H1 (cell line): ENCODE data around the gene XKR7. TPM values are rescaled to one million over a fixed set of nuclear protein-coding genes. Genes with fewer than 3 reads are reported as not detected.

Experiments used
- CTCF ChIA-PET: fragments of 300-600 bp; sonication (Branson Sonifier 250); formaldehyde crosslinking; loops from one replicate; lab custom pipeline; 2021; ENCODE audit not compliant: partially characterized antibody; lab: Charles Lee
- POLR2A ChIA-PET: fragments of 300-600 bp; sonication (Branson Sonifier 250); formaldehyde crosslinking; loops from one replicate; lab custom pipeline; 2021; ENCODE audit warnings: inconsistent platforms; ENCODE audit not compliant: partially characterized antibody; lab: Charles Lee
- DNase-seq, 2 experiments: peaks; one replicate each; pipeline versions ENCODE4 v3.0.0 to v3.0.0-alpha.2; 2010 to 2022; ENCODE audit warnings: low spot score in 2 of 2, low read depth in 1 of 2, mixed read lengths in 1 of 2
- FAIRE-seq: peaks from 2 replicates; lab custom pipeline; 2011; peaks lifted over from hg19 to GRCh38; lab: Jason Lieb, UNC
- H2AFZ ChIP-seq: 2 replicates; pipeline ENCODE4 v1.8.1; 2012; ENCODE audit warnings: low read length, inconsistent platforms
- H2AK5ac ChIP-seq: 2 replicates; pipeline ENCODE4 v1.6.1; 2013; ENCODE audit warnings: low read depth, low read length
- H2BK120ac ChIP-seq: replicated peaks from 2 replicates; pipeline ENCODE3; 2013; ENCODE audit warnings: low read depth, low read length, inconsistent platforms
- H2BK12ac ChIP-seq: 2 replicates; pipeline ENCODE4 v1.6.1; 2013; ENCODE audit warnings: low read depth, low read length
- H2BK15ac ChIP-seq: 2 replicates; pipeline ENCODE4 v1.6.1; 2013; ENCODE audit warnings: low read length
- H2BK20ac ChIP-seq: 2 replicates; pipeline ENCODE4 v1.6.1; 2013; ENCODE audit warnings: low read length
- H2BK5ac ChIP-seq: 2 replicates; pipeline ENCODE4 v1.6.1; 2013; ENCODE audit warnings: low read depth, low read length
- H3K14ac ChIP-seq: 2 replicates; pipeline ENCODE4 v1.6.1; 2013; ENCODE audit warnings: inconsistent platforms; ENCODE audit not compliant: insufficient read length
- H3K18ac ChIP-seq: 2 replicates; pipeline ENCODE4 v1.6.1; 2013; ENCODE audit warnings: low read length; ENCODE audit errors: extremely low read depth
- H3K23ac ChIP-seq: 2 replicates; pipeline ENCODE4 v1.6.1; 2013; ENCODE audit warnings: inconsistent platforms; ENCODE audit not compliant: insufficient read length
- H3K23me2 ChIP-seq: 2 replicates; pipeline ENCODE4 v1.6.1; 2013; ENCODE audit warnings: low read depth, low read length
- H3K27ac ChIP-seq: 2 replicates; pipeline ENCODE4 v1.6.1; 2011; ENCODE audit warnings: low read depth, low read length, inconsistent platforms
- H3K27me3 ChIP-seq, 4 experiments: replicated peaks in 1 of 4; 1 replicate in 1 of 4; 2 replicates in 3 of 4; pipeline versions ENCODE4 v1.6.1 to v1.8.1; 2011 to 2013; ENCODE audit warnings: low read length in 3 of 4, mild to moderate bottlenecking in 3 of 4, inconsistent platforms in 2 of 4, mixed read lengths in 2 of 4, moderate library complexity in 1 of 4; ENCODE audit not compliant: control insufficient read depth in 3 of 4, insufficient read depth in 3 of 4; ENCODE audit errors: extremely low read depth in 1 of 4
- H3K36me3 ChIP-seq, 4 experiments: 2 replicates each; pipeline versions ENCODE4 v1.6.1 to v1.8.1; 2011 to 2013; ENCODE audit warnings: mild to moderate bottlenecking in 4 of 4, low read length in 3 of 4, moderate library complexity in 2 of 4, control low read depth in 1 of 4, inconsistent platforms in 1 of 4; ENCODE audit not compliant: insufficient read depth in 4 of 4, control insufficient read depth in 2 of 4
- H3K4ac ChIP-seq: replicated peaks from 2 replicates; pipeline ENCODE3; 2013; ENCODE audit warnings: low read length, low read depth, mixed read lengths, inconsistent platforms; ENCODE audit not compliant: insufficient read length
- H3K4me1 ChIP-seq, 4 experiments: replicated peaks in 1 of 4; 1 replicate in 1 of 4; 2 replicates in 3 of 4; pipeline versions ENCODE4 v1.6.1 to v1.8.1; 2011 to 2013; ENCODE audit warnings: low read length in 3 of 4, inconsistent platforms in 2 of 4, mixed read lengths in 1 of 4; ENCODE audit not compliant: insufficient read depth in 4 of 4, control insufficient read depth in 3 of 4
- H3K4me2 ChIP-seq, 2 experiments: 2 replicates each; pipeline versions ENCODE4 v1.6.1 to v1.8.1; 2011 to 2013; ENCODE audit warnings: low read depth in 2 of 2, low read length in 2 of 2, control low read depth in 1 of 2, inconsistent platforms in 1 of 2, mild to moderate bottlenecking in 1 of 2; ENCODE audit not compliant: insufficient read depth in 1 of 2
- H3K4me3 ChIP-seq, 4 experiments: fragments of 200-600, 300-600 bp in 1 of 4; sonication (generic), shearing (Covaris generic), sonication (Bioruptor Twin) in 1 of 4; 2 replicates each; pipeline versions ENCODE4 v1.5.1 to v1.8.1; 2011 to 2016; ENCODE audit warnings: low read length in 4 of 4, low read depth in 3 of 4, control low read depth in 2 of 4, inconsistent platforms in 2 of 4, mild to moderate bottlenecking in 2 of 4, mixed read lengths in 1 of 4, moderate library complexity in 1 of 4; ENCODE audit not compliant: insufficient read depth in 2 of 4; ENCODE audit errors: extremely low read depth in 1 of 4
- H3K56ac ChIP-seq: replicated peaks from 2 replicates; pipeline ENCODE3; 2013; ENCODE audit warnings: low read depth, mild to moderate bottlenecking, mixed read lengths, low read length, inconsistent platforms; ENCODE audit not compliant: insufficient read length
- H3K79me1 ChIP-seq: 2 replicates; pipeline ENCODE4 v1.6.1; 2013; ENCODE audit warnings: low read depth, low read length, control low read depth
- H3K79me2 ChIP-seq, 2 experiments: 2 replicates each; pipeline versions ENCODE4 v1.6.1 to v1.8.1; 2012 to 2013; ENCODE audit warnings: low read length in 2 of 2, mild to moderate bottlenecking in 2 of 2, inconsistent platforms in 1 of 2; ENCODE audit not compliant: insufficient read depth in 2 of 2, control insufficient read depth in 1 of 2
- H3K9ac ChIP-seq, 4 experiments: replicated peaks in 1 of 4; 1 replicate in 1 of 4; 2 replicates in 3 of 4; pipeline versions ENCODE4 v1.6.1 to v1.8.1; 2011 to 2013; ENCODE audit warnings: low read depth in 3 of 4, low read length in 3 of 4, control low read depth in 2 of 4, mild to moderate bottlenecking in 2 of 4, moderate library complexity in 2 of 4, inconsistent platforms in 1 of 4; ENCODE audit errors: extremely low read depth in 1 of 4
- H3K9me3 ChIP-seq, 2 experiments: 2 replicates each; pipeline versions ENCODE4 v1.6.1 to v1.8.1; 2012 to 2013; ENCODE audit warnings: mild to moderate bottlenecking in 2 of 2, moderate library complexity in 2 of 2, control low read depth in 1 of 2, inconsistent platforms in 1 of 2, low read depth in 1 of 2, low read length in 1 of 2, mixed read lengths in 1 of 2; ENCODE audit not compliant: insufficient read depth in 2 of 2
- H4K20me1 ChIP-seq, 2 experiments: replicated peaks in 1 of 2; 2 replicates each; pipeline versions ENCODE3 to v1.8.1; 2011 to 2013; ENCODE audit warnings: inconsistent platforms in 2 of 2, low read length in 2 of 2, mild to moderate bottlenecking in 1 of 2; ENCODE audit not compliant: insufficient read depth in 2 of 2, control insufficient read depth in 1 of 2
- H4K5ac ChIP-seq: 2 replicates; pipeline ENCODE4 v1.6.1; 2013; ENCODE audit warnings: low read length, low read depth, mixed read lengths, inconsistent platforms; ENCODE audit not compliant: insufficient read length
- H4K8ac ChIP-seq: 2 replicates; pipeline ENCODE4 v1.8.0; 2013; ENCODE audit warnings: mild to moderate bottlenecking, moderate library complexity, low read length, inconsistent platforms; ENCODE audit not compliant: insufficient read depth; ENCODE audit errors: extremely low read depth
- H4K91ac ChIP-seq: replicated peaks from 2 replicates; pipeline ENCODE3; 2013; ENCODE audit warnings: low read length, mixed read lengths, inconsistent platforms; ENCODE audit not compliant: insufficient read length
- CBX8 ChIP-seq: fragments of 300-800, 300-1000 bp; sonication (generic); IDR thresholded peaks from 2 replicates; pipeline ENCODE4 v1.7.1; 2016; ENCODE audit warnings: low read depth, low read length, borderline replicate concordance
- WGBS, 2 experiments: shearing (Covaris generic) in 1 of 2; methylation state at CpG; one replicate each; pipeline versions ENCODE4 v1.1.6 to v1.1.7; 2013 to 2015; ENCODE audit warnings: low lambda C conversion rate in 2 of 2, mixed read lengths in 2 of 2, inconsistent platforms in 1 of 2, low coverage in 1 of 2, missing lambda C conversion rate in 1 of 2; ENCODE audit not compliant: insufficient replicate concordance in 2 of 2, insufficient coverage in 1 of 2, insufficient read length in 1 of 2; ENCODE audit errors: extremely low coverage in 1 of 2, missing lambda C conversion rate in 1 of 2; 5-methylcytosine and 5-hydroxymethylcytosine counted together
- polyA plus RNA-seq, 7 experiments: library from polyadenylated mRNA; depleted of rRNA in 3 of 7; stranded (reverse) in 5 of 7; unstranded in 2 of 7; fragments of >200 nt in 5 of 7; fragments of 200-250 nt in 2 of 7; gene quantifications; 1 replicate in 5 of 7; 2 replicates in 1 of 7; 4 replicates in 1 of 7; pipeline versions ENCODE4 v1.2.1 to v1.2.3, GENCODE V29; 2011 to 2013; ENCODE audit warnings: missing spikeins in 2 of 7, mixed read lengths in 2 of 7
- total RNA-seq: library from RNA; stranded (reverse); fragmentation: NEBNext Ultra II Directional; extraction: Animal tissue kit (Norgen Biotek cat#: 25700); gene quantifications from 2 replicates; pipeline ENCODE4 v1.2.1, GENCODE V29; 2021

Gene XKR7
- total and polyA plus RNA-seq, 2 of the 8 experiments (the other 6 are each of a cell fraction or from before 2014, with no cell fraction given): 1.8 to 2.4 TPM

- CTCF ChIA-PET: interaction anchor here (0.5 to 10.4 kb wide), 21 partner anchors 8 to 206 kb away, joined by 3 to 176 read pairs (median 16); partner anchors contain the start of genes FOXS1 and PDRG1
- H2BK120ac ChIP-seq: no peak overlapping the region
Measured at GRCh38 chr20:32029561-32029960, 61.6 kb downstream of the XKR7 start.

More at GRCh38 chr20:32029561-32029960, 61.6 kb downstream of the XKR7 start:
- peaks cover 0 to 6% (median 0%) of the 10 kb centered on the region in 4 experiments; a peak in 2 of 7 replicates for H3K27me3 ChIP-seq
- FAIRE-seq (no peak), DNase-seq (no peak)
- H3K4me3 ChIP-seq: no peak overlapping the region
- H2AK5ac ChIP-seq: no peak overlapping the region
- H2BK15ac ChIP-seq: no peak overlapping the region
- peaks cover 2% of the 10 kb centered on the region; the same call in 1 of the 2 replicates for H3K23me2 ChIP-seq
- no peak overlapping the region for H3K27ac ChIP-seq
- no peak overlapping the region for H2AFZ ChIP-seq
- H2BK5ac ChIP-seq: no peak overlapping the region
- POLR2A ChIA-PET: interaction anchor here (1.1 kb wide), 2 partner anchors 10 to 69 kb away, joined by 3 to 8 read pairs; no protein-coding TSS in a partner anchor
- H4K20me1 ChIP-seq: peaks cover 0 to 2% of the 10 kb centered on the region in 2 experiments
- WGBS, 2 experiments: 89% methylated on average over 11 of the region's 11 CpGs; no CpG with 5 or more reads in 1 of the 2 experiments
- no peak overlapping the region for H2BK20ac ChIP-seq
- H4K8ac ChIP-seq: no peak overlapping the region
- H3K18ac ChIP-seq: no peak overlapping the region
- H3K79me1 ChIP-seq: no peaks in the 10 kb centered on the region
- no peak overlapping the region for H3K56ac ChIP-seq
- H3K79me2 ChIP-seq: no peaks in the 10 kb centered on the region
- H4K5ac ChIP-seq: no peak overlapping the region
- H3K4ac ChIP-seq: no peak overlapping the region
- H3K14ac ChIP-seq: no peak overlapping the region
- no peaks in the 10 kb centered on the region for H3K36me3 ChIP-seq
- no peak overlapping the region for H4K91ac ChIP-seq
- H3K9ac ChIP-seq: no peak overlapping the region
- H2BK12ac ChIP-seq: no peak overlapping the region
- TF ChIP-seq CBX8: no peak
- no peak overlapping the region for H3K4me2 ChIP-seq
- H3K23ac ChIP-seq: no peak overlapping the region
- no peaks in the 10 kb centered on the region for H3K9me3 ChIP-seq
- H3K4me1 ChIP-seq: peaks cover 0 to 9% (median 5%) of the 10 kb centered on the region in 4 experiments; a peak in 6 of 7 replicates
